HepG2 (cell line): Measurements from ENCODE around the gene NAPB. TPM values are rescaled to one million over a fixed set of nuclear protein-coding genes. Genes with fewer than 3 reads are reported as not detected.

Experiments
- CCAR2 ChIP-seq: fragments of 200-400 bp; formaldehyde crosslinking; optimal IDR thresholded peaks from 2 replicates; pipeline ENCODE3; 2018; ENCODE audit warnings: low read depth, mild to moderate bottlenecking, low read length, moderate library complexity
- HES4 ChIP-seq: sonication (generic); formaldehyde crosslinking; IDR thresholded peaks from 2 replicates; pipeline ENCODE4 v1.9.0; 2021; ENCODE audit warnings: mild to moderate bottlenecking, missing genetic modification reagents, borderline replicate concordance
- ZMYM3 ChIP-seq: sonication (generic); formaldehyde crosslinking; IDR thresholded peaks from 2 replicates; pipeline ENCODE4 v1.5.1; 2020; ENCODE audit warnings: mild to moderate bottlenecking, missing genetic modification reagents
- ZNF441 ChIP-seq: sonication (generic); formaldehyde crosslinking; IDR thresholded peaks from 2 replicates; pipeline ENCODE4 v1.7.0; 2021; ENCODE audit warnings: missing genetic modification reagents, borderline replicate concordance
- ZNF782 ChIP-seq: sonication (generic); formaldehyde crosslinking; IDR thresholded peaks from 2 replicates; pipeline ENCODE4 v1.4.0; 2020; ENCODE audit warnings: missing genetic modification reagents, mild to moderate bottlenecking, borderline replicate concordance
- polyA plus RNA-seq, 8 experiments: library from polyadenylated mRNA; depleted of rRNA in 3 of 8; stranded (reverse) in 7 of 8; unstranded in 1 of 8; fragments of >200 nt; fragmentation: Illumina TruSeq in 4 of 8; extraction: Trizol in 4 of 8; gene quantifications; 2 replicates each; pipeline versions ENCODE4 v1.2.1 to v1.2.3, GENCODE V29; 2011 to 2016; ENCODE audit warnings: low read depth in 4 of 8, missing spikeins in 1 of 8, mixed read lengths in 1 of 8; ENCODE audit not compliant: insufficient read depth in 1 of 8
- total RNA-seq, 5 experiments: library from RNA; depleted of rRNA; stranded (reverse); fragments of >200 nt; fragmentation: Illumina TruSeq; extraction: Trizol; gene quantifications; 2 replicates each; pipeline ENCODE4 v1.2.3, GENCODE V29; 2016; ENCODE audit warnings: low read depth in 1 of 5
- TF ChIP-seq, protein P1 (sequence below): sonication (generic); formaldehyde crosslinking; IDR thresholded peaks from 2 replicates; pipeline ENCODE4 v1.4.0; 2020; ENCODE audit warnings: missing genetic modification reagents
- TF ChIP-seq, protein P2 (sequence below): sonication (generic); formaldehyde crosslinking; IDR thresholded peaks from 2 replicates; pipeline ENCODE4 v1.4.0; 2020; ENCODE audit warnings: missing genetic modification reagents
- TF ChIP-seq, protein P3 (sequence below): sonication (generic); formaldehyde crosslinking; IDR thresholded peaks from 2 replicates; pipeline ENCODE4 v1.5.0; 2020; ENCODE audit warnings: mild to moderate bottlenecking, low read depth, missing genetic modification reagents, borderline replicate concordance
- TF ChIP-seq, protein P4 (sequence below): sonication (generic); formaldehyde crosslinking; IDR thresholded peaks from 2 replicates; pipeline ENCODE4 v1.5.1; 2020; ENCODE audit warnings: missing genetic modification reagents, mild to moderate bottlenecking, borderline replicate concordance

The NAPB gene
- total and polyA plus RNA-seq, 2 of the 13 experiments (the other 11 are each of a cell fraction or from before 2014, with no cell fraction given): 15.2 to 16.1 TPM

DNA sequence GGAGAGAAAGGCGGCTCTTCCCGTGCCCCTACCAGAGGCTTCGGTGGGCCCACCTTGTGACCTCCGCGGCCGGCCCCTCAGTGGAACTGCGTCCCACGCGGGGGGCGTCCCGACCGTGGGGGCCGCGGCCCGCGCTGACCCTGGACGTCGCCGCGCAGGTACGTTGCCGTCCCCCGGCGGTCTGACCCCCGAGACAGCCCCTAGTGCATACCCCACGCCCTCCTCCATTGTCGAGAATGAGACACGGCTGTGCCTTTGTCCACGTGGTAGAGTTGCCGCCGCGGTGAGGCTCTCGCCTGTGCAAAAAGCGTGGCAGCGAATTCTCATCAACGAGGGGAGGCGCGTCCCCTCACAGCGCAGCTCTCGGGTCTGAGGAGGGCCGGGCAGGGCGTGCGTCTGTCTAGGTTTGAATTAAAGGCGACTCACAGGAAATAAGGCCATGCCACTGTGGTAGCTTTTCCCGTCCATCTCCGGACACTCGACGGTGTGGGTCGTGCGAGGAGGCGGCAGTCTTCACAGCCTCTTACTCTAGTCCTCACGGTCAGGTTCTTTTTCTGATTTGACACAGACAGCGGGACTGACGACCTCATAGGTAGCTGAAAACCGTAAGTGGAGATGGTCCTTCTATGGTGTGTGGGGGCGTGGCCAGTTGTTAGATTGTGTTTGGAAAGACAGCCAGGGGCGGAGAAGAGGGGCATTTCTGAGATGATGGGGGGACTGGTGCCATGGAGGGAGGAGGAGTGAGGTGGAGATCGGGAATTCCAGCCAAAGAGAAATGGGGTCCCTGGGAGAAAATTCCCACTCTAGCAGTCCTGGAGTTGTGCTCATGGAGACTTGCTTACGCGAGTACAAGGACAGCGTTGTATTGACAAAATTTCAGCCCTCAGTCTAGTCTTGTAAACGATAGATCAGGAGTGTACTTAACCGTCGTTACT lies 70.1 kb downstream of the NAPB start (continued):
- TF ChIP-seq, protein P1, sequence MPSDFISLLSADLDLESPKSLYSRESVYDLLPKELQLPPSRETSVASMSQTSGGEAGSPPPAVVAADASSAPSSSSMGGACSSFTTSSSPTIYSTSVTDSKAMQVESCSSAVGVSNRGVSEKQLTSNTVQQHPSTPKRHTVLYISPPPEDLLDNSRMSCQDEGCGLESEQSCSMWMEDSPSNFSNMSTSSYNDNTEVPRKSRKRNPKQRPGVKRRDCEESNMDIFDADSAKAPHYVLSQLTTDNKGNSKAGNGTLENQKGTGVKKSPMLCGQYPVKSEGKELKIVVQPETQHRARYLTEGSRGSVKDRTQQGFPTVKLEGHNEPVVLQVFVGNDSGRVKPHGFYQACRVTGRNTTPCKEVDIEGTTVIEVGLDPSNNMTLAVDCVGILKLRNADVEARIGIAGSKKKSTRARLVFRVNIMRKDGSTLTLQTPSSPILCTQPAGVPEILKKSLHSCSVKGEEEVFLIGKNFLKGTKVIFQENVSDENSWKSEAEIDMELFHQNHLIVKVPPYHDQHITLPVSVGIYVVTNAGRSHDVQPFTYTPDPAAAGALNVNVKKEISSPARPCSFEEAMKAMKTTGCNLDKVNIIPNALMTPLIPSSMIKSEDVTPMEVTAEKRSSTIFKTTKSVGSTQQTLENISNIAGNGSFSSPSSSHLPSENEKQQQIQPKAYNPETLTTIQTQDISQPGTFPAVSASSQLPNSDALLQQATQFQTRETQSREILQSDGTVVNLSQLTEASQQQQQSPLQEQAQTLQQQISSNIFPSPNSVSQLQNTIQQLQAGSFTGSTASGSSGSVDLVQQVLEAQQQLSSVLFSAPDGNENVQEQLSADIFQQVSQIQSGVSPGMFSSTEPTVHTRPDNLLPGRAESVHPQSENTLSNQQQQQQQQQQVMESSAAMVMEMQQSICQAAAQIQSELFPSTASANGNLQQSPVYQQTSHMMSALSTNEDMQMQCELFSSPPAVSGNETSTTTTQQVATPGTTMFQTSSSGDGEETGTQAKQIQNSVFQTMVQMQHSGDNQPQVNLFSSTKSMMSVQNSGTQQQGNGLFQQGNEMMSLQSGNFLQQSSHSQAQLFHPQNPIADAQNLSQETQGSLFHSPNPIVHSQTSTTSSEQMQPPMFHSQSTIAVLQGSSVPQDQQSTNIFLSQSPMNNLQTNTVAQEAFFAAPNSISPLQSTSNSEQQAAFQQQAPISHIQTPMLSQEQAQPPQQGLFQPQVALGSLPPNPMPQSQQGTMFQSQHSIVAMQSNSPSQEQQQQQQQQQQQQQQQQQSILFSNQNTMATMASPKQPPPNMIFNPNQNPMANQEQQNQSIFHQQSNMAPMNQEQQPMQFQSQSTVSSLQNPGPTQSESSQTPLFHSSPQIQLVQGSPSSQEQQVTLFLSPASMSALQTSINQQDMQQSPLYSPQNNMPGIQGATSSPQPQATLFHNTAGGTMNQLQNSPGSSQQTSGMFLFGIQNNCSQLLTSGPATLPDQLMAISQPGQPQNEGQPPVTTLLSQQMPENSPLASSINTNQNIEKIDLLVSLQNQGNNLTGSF: no peak
- TF ChIP-seq, protein P2, sequence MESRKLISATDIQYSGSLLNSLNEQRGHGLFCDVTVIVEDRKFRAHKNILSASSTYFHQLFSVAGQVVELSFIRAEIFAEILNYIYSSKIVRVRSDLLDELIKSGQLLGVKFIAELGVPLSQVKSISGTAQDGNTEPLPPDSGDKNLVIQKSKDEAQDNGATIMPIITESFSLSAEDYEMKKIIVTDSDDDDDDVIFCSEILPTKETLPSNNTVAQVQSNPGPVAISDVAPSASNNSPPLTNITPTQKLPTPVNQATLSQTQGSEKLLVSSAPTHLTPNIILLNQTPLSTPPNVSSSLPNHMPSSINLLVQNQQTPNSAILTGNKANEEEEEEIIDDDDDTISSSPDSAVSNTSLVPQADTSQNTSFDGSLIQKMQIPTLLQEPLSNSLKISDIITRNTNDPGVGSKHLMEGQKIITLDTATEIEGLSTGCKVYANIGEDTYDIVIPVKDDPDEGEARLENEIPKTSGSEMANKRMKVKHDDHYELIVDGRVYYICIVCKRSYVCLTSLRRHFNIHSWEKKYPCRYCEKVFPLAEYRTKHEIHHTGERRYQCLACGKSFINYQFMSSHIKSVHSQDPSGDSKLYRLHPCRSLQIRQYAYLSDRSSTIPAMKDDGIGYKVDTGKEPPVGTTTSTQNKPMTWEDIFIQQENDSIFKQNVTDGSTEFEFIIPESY (CRISPR knock-in tag): no peak
- no peak for TF ChIP-seq CCAR2
- TF ChIP-seq ZMYM3 (CRISPR knock-in tag): no peak
- TF ChIP-seq, protein P3, sequence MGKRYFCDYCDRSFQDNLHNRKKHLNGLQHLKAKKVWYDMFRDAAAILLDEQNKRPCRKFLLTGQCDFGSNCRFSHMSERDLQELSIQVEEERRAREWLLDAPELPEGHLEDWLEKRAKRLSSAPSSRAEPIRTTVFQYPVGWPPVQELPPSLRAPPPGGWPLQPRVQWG: no peak
- TF ChIP-seq ZNF441 (CRISPR knock-in tag): peak; percentile 82; the same call in 1 of the 2 replicates
- peak; percentile 93 for TF ChIP-seq HES4 (CRISPR knock-in tag)
- peak; percentile 85; the same call in 1 of the 2 replicates for TF ChIP-seq ZNF782
- TF ChIP-seq, protein P4, sequence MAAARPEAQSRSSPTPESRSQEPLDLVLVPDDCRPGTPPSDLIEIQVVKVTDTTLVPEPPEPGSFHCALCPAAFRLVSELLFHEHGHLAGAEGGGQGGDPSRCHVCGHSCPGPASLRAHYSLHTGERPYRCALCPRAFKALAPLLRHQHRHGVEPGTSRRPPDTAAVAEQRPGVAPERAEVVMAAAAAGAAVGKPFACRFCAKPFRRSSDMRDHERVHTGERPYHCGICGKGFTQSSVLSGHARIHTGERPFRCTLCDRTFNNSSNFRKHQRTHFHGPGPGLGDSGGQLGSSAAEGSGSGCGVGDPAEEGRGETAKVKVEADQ: 0 out of 2 replicates have a peak, but pooled peaks have one; percentile 13
